EL (cell line): ENCODE data around the gene GPR82.

Experiments used
- DNase-seq: peaks from one replicate; pipeline ENCODE4 v3.0.0-alpha.2; 2016

Gene GPR82

GRCh38 chrX:41720125-41720779, 3.7 kb upstream of the GPR82 start:
- no peak for DNase-seq

DNA sequence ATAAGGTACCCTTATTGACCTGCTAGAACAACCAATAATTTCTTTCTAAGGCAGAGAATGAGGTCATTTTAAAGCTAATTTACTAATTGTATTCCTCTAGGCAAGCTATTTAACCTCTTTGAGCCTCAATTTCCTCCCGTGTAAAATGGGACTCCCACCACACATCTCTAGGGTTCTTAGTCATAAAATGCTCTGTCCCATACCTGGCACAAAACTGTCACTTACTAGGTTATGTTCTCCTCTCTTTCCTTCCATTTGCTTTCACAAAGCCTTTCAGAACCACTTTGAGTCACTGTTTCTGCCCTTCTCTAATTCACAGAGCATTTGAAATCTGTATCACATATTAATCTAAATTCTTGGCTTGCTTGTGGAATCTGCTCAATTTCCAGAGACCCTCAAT, 2.4 kb upstream of the GPR82 start:
- DNase-seq: no peak

GRCh38 chrX:41722214-41722613, 1.8 kb upstream of the GPR82 start:
- DNase-seq: no peak

DNA sequence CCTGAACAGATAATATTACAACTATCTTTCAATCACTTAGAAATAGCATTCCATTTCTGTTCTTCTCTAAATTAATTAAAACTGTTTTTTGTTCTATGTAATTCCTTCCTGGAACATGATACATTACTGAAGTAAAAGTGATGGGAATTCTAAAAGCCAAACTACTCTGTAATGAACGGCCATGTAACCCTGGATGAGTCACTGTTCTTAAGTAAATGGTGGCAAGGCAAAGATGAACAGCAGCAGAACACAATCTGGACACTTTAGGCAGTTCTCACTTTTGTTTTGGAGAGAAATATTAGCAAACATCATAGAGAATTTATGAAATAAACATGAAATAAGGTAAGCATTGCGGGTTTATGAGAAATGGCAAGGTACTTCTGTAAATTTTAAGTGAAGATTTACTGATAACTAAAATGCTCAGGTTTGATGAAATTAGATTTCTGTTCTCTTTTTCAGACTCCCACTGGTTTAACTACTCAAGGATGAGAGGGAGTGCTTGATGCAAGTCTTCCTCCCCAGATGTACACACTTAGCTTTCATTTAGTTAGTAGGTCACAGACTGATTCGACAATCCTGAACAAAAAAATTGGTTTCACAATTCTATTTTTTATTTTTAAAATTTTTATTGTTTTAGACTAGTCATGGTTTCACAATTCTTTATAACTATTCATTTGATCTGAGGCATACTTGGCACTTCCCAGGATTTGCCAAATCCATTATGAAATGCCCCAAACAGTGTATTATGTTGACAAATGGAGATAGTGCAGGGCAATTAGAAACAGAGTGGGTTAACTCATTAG, 964 bp upstream of the GPR82 start:
- DNase-seq: peak; percentile 1

- no peak for DNase-seq
Measured at GRCh38 chrX:41728125-41728524, 4.1 kb downstream of the GPR82 start.

DNA sequence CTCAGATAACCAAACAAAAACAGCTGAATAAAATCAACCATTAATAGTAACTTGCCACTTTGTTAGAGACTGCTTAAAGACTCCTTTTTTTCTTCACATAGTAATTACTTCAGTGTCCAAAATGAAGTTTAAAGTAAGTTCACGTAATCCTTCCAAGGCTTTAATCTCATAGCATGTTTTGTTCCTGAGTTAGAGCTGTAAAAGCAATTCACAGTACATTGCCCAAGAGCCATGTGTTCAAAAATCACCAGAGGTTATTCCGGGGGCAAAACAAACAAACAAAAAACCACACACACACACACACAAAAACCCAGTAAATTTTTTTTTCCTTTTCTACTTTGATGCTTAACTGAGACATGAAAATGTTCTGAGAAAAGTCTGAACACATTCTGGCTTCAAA, 6.1 kb downstream of the GPR82 start:
- DNase-seq: peak; percentile 1

DNA sequence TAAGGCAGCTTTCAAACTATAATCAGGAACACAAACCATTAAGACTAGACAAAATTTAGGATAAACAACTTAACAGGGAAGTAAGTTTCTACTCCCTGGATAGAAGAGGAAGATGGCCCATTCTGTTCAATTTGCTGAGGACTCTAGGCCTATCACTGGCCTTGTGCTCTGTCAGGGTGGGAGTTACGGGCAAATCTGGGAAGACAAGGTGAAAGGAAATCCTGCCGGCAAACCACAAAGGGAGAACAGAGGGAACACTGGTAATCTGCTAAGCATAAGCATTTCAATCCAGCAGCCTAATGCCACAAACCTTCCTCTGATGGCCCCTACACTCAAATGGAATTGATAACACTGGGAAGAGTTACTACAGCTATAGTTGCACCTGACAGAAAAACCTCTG, 8.3 kb downstream of the GPR82 start:
- no peak for DNase-seq

GRCh38 chrX:41733939-41734338, 10.0 kb downstream of the GPR82 start:
- no peak for DNase-seq

GRCh38 chrX:41734530-41734929, 10.5 kb downstream of the GPR82 start:
- peak; percentile 10 for DNase-seq

DNA sequence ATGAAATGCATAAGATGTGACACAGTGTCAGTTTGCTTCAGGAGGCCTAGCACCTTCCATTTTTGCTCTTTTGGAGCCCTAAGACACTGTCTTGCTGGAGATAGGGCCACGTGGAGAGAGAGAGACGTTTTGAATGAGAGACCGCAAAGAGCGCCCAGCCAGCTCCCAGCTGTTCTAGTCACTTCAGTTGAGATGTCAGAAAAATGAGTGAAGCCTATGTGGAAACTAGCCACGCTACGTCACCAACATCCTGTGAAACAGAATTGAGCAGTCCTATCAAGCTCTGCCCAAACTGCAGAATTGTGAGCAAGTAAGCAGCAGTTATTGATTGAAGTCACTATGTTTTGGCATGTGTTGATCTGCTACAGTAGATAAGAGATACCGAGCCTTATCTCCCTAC, 13.1 kb downstream of the GPR82 start:
- DNase-seq: no peak

GRCh38 chrX:41739871-41740270, 15.9 kb downstream of the GPR82 start:
- DNase-seq: no peak

- no peak for DNase-seq
Measured at GRCh38 chrX:41750716-41751115, 26.7 kb downstream of the GPR82 start.

- no peak for DNase-seq
Measured at GRCh38 chrX:41758401-41758800, 34.4 kb downstream of the GPR82 start.

- peak; percentile 20 for DNase-seq
Measured at GRCh38 chrX:41759817-41760216, 35.8 kb downstream of the GPR82 start.

GRCh38 chrX:41761169-41761568, 37.2 kb downstream of the GPR82 start:
- no peak for DNase-seq

DNA sequence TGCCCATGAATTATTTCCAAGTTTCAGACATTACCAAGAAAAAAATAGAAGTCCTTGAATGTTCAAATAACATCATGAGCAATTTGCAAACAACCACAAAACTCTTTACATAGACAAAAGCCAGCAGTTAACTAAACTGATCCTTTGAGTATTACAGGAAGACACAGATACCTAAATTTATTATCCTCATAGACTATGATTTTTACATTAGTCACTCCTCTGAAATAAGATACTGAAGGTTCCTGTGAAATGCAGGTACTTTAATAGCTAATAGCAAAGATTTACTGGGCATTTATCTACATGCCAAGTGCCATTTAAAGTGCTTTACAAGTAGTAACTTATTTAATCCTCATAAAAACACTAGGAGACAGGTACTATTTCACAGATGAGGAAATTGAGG, 37.7 kb downstream of the GPR82 start:
- no peak for DNase-seq

DNA sequence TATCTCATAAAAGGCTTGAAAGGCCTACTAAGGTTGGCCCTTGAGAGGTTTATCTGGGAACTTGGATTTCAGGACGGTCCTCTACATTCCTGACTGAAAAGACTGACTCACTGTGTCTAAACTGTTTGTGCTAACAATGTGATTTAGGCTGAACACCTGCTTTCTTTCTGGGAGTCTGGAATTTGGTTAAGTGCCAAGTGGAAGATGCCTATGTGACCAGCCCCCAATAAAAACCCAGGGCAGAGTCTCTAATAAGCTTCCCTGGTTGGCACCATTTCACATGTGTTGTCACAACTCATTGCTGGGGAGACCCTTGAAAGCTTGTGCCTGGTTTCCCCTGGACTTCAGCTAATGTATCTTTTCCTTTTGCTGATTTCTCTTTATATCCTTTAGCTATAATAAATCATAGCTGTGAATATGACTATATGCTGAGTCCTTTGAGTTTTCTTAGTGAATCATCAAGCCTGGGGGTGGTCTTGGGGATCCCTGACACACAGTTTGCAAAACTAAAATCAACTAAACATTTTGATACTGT, 55.1 kb downstream of the GPR82 start:
- DNase-seq: peak; percentile 74
